Measurements from ENCODE around the gene EXD2.

GRCh38 chr14:69260190-69260860 is 69.0 kb downstream of the EXD2 start:
- TF ChIP-seq, protein P1, sequence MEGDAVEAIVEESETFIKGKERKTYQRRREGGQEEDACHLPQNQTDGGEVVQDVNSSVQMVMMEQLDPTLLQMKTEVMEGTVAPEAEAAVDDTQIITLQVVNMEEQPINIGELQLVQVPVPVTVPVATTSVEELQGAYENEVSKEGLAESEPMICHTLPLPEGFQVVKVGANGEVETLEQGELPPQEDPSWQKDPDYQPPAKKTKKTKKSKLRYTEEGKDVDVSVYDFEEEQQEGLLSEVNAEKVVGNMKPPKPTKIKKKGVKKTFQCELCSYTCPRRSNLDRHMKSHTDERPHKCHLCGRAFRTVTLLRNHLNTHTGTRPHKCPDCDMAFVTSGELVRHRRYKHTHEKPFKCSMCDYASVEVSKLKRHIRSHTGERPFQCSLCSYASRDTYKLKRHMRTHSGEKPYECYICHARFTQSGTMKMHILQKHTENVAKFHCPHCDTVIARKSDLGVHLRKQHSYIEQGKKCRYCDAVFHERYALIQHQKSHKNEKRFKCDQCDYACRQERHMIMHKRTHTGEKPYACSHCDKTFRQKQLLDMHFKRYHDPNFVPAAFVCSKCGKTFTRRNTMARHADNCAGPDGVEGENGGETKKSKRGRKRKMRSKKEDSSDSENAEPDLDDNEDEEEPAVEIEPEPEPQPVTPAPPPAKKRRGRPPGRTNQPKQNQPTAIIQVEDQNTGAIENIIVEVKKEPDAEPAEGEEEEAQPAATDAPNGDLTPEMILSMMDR (IDR thresholded peaks at IDR 0.05; ENCODE audit: low read depth, low read length): no peak
- no peak for TF ChIP-seq POLR2A (IDR thresholded peaks at IDR 0.05; ENCODE audit: extremely low read depth, insufficient read length)
